Left lung (tissue), 10 donors: ENCODE data around the gene NAA15. TPM values are rescaled to one million over a fixed set of nuclear protein-coding genes. Genes with fewer than 3 reads are reported as not detected.

Source experiments
- ATAC-seq: fragments of 200-7000 bp; cut with Tn5 transposase; one replicate; pipeline ENCODE4 v1.9.1; 2020; ENCODE audit warnings: moderate library complexity
- DNase-seq, 4 donors: peaks; one replicate each; pipeline ENCODE4 v3.0.0-alpha.2; 2013 to 2020
- H3K27ac ChIP-seq, 2 donors: fragments of 200-600 bp; sonication (generic) in 1 of 2; one replicate each; pipeline versions ENCODE4 v1.5.0 to v1.8.0; 2020 to 2021
- H3K27me3 ChIP-seq, 2 donors: fragments of 200-600 bp; sonication (generic) in 1 of 2; one replicate each; pipeline versions ENCODE4 v1.5.0 to v1.8.0; 2020 to 2021
- H3K36me3 ChIP-seq, 2 donors: fragments of 200-600 bp; sonication (generic) in 1 of 2; one replicate each; pipeline versions ENCODE4 v1.5.0 to v1.8.0; 2020 to 2021
- H3K4me1 ChIP-seq, 2 donors: fragments of 200-600 bp; one replicate each; pipeline ENCODE4 v1.8.0; 2021
- H3K4me3 ChIP-seq, 2 donors: fragments of 200-600 bp; sonication (generic) in 1 of 2; one replicate each; pipeline versions ENCODE4 v1.5.0 to v1.8.0; 2020 to 2021; ENCODE audit warnings: mild to moderate bottlenecking in 1 of 2
- H3K9me3 ChIP-seq, 2 donors: fragments of 200-600 bp; sonication (generic) in 1 of 2; one replicate each; pipeline versions ENCODE4 v1.5.0 to v1.8.0; 2020 to 2021
- CTCF ChIP-seq, 2 donors: fragments of 200-600 bp; sonication (generic) in 1 of 2; IDR thresholded peaks; one replicate each; pipeline versions ENCODE4 v1.5.0 to v1.8.0; 2021; ENCODE audit warnings: antibody characterized with exemption in 2 of 2
- intact Hi-C, 2 donors: fragments of 100-400 bp; cut with DNase I; formaldehyde crosslinking; loops; one replicate each; pipeline versions ENCODE4 v1.11.2 to v1.14.2; 2022
- polyA plus RNA-seq, 6 donors: library from polyadenylated mRNA; unstranded; fragments of 120-200 nt; gene quantifications; one replicate each; pipeline ENCODE4 v1.2.1, GENCODE V29; 2013; ENCODE audit not compliant: insufficient read length in 6 of 6
- total RNA-seq, 2 donors: library from RNA; stranded (reverse); fragmentation: NEBNext Ultra II Directional; extraction: Animal tissue kit (Norgen Biotek cat#: 25700); gene quantifications; one replicate each; pipeline ENCODE4 v1.2.1, GENCODE V29; 2021
- donor health status: DM: no; HTN: yes; CAD: no.
- donor health status: DM: no; HTN: no; CAD: no.

The NAA15 gene
- total and polyA plus RNA-seq, 8 donors: 30.0 to 49.6 (median 32.8) TPM

GRCh38 chr4:139416073-139416673, 114.9 kb downstream of the NAA15 start:
- Histone ChIP-seq H3K36me3 (peaks cover 0 to 6% of the 10 kb centered on the region in 2 donors), H3K9me3 (peaks cover 0 to 10% of the 10 kb centered on the region in 2 donors), H3K4me3 (no peak overlapping the region), H3K4me1 (peaks cover 0 to 43% of the 10 kb centered on the region in 2 donors), H3K27ac (peak overlapping the region in 1 of 2 donors; percentile 18), H3K27me3 (no peaks in the 10 kb centered on the region)
- TF ChIP-seq CTCF (IDR thresholded peaks at IDR 0.05): peak; percentile 68 to 78
- intact Hi-C loops: loop anchor here in 1 of 2 donors (10.0 kb wide), 1 partner anchor 229 kb away; no protein-coding TSS in a partner anchor
- peak in 2 of 4 donors; percentile 5 to 46 for DNase-seq
- ATAC-seq: peak; percentile 74

- Histone ChIP-seq H3K9me3 (peaks cover 0 to 6% of the 10 kb centered on the region in 2 donors), H3K4me3 (peak overlapping the region in 1 of 2 donors; percentile 17), H3K36me3 (no peaks in the 10 kb centered on the region), H3K27me3 (no peaks in the 10 kb centered on the region), H3K4me1 (peaks cover 0 to 43% of the 10 kb centered on the region in 2 donors), H3K27ac (peak overlapping the region in 1 of 2 donors; percentile 93)
- ATAC-seq: peak; percentile 41
- DNase-seq: peak in 2 of 4 donors; percentile 12 to 57
- intact Hi-C loops: loop anchor here in 1 of 2 donors (10.0 kb wide), 1 partner anchor 225 kb away; no protein-coding TSS in a partner anchor
- no peak for TF ChIP-seq CTCF (IDR thresholded peaks at IDR 0.05)
Observed at GRCh38 chr4:139419388-139419914, 118.1 kb downstream of the NAA15 start.

- TF ChIP-seq CTCF (IDR thresholded peaks at IDR 0.05): no peak
- H3K27ac ChIP-seq: peak overlapping the region in 1 of 2 donors; percentile 93
- no peaks in the 10 kb centered on the region for H3K27me3 ChIP-seq
- H3K4me3 ChIP-seq: no peak overlapping the region
- H3K4me1 ChIP-seq: peaks cover 0 to 38% of the 10 kb centered on the region in 2 donors
- no peaks in the 10 kb centered on the region for H3K9me3 ChIP-seq
- H3K36me3 ChIP-seq: no peaks in the 10 kb centered on the region
- DNase-seq: no peak
- intact Hi-C loops: no loop called here
- ATAC-seq: no peak
Observed at GRCh38 chr4:139420652-139421051, 119.3 kb downstream of the NAA15 start.

GRCh38 chr4:139436122-139436521, 134.8 kb downstream of the NAA15 start:
- TF ChIP-seq CTCF (IDR thresholded peaks at IDR 0.05): no peak
- intact Hi-C loops: no loop called here
- H3K4me3 ChIP-seq: no peak overlapping the region
- no peaks in the 10 kb centered on the region for H3K27me3 ChIP-seq
- H3K4me1 ChIP-seq: no peaks in the 10 kb centered on the region
- peaks cover 0 to 15% of the 10 kb centered on the region in 2 donors for H3K36me3 ChIP-seq
- H3K9me3 ChIP-seq: peaks cover 0 to 29% of the 10 kb centered on the region in 2 donors
- no peak for ATAC-seq
- no peak overlapping the region for H3K27ac ChIP-seq
- no peak for DNase-seq

- intact Hi-C loops: no loop called here
Observed at GRCh38 chr4:139438141-139438540, 136.8 kb downstream of the NAA15 start.

More at GRCh38 chr4:139438141-139438540, 136.8 kb downstream of the NAA15 start:
- no peak for TF ChIP-seq CTCF (IDR thresholded peaks at IDR 0.05)
- H3K27ac ChIP-seq: no peak overlapping the region
- no peak for ATAC-seq
- no peaks in the 10 kb centered on the region for H3K27me3 ChIP-seq
- H3K36me3 ChIP-seq: peaks cover 0 to 15% of the 10 kb centered on the region in 2 donors
- H3K4me3 ChIP-seq: no peak overlapping the region
- no peak for DNase-seq
- H3K4me1 ChIP-seq: no peaks in the 10 kb centered on the region
- H3K9me3 ChIP-seq: peaks cover 0 to 29% of the 10 kb centered on the region in 2 donors
